Neural progenitor cell (in vitro differentiated cells): ENCODE data around the gene RUVBL1.

Source experiments
- CTCF ChIP-seq: fragments of 200-600 bp; sonication (generic); IDR thresholded peaks from 2 replicates; pipeline ENCODE4 v1.5.1; 2017; ENCODE audit warnings: antibody characterized with exemption, mild to moderate bottlenecking
- EZH2 ChIP-seq: fragments of 200-600 bp; sonication (generic); IDR thresholded peaks from 2 replicates; pipeline ENCODE4 v1.6.1; 2017; ENCODE audit warnings: antibody characterized with exemption, mild to moderate bottlenecking, moderate library complexity

- no peak for TF ChIP-seq CTCF
- TF ChIP-seq EZH2 = no peak
Observed at GRCh38 chr3:128074851-128075521, 48.6 kb downstream of the RUVBL1 start.
